GM12891 (cell line): Measurements from ENCODE around the gene CLK3.
A peak's percentile ranks its signal among the peaks of the same experiment; 100 is the strongest.

Source experiments
- POLR2AphosphoS5 ChIP-seq: IDR thresholded peaks from 2 replicates; pipeline ENCODE4 v1.6.1; 2011; ENCODE audit warnings: low read depth, low read length, control low read depth
- TAF1 ChIP-seq: IDR thresholded peaks from 2 replicates; pipeline ENCODE4 v1.6.1; 2011; ENCODE audit warnings: low read depth, low read length, control low read depth

- TF ChIP-seq POLR2AphosphoS5 (0 out of 2 replicates have a peak, but pooled peaks have one; percentile 18), TAF1 (no peak)
Measured at GRCh38 chr15:74592222-74592621, 23.4 kb upstream of the CLK3 start.
